SKM-1 treated with dmso at 0.1 percent for 144 hours (cell line): ENCODE results near the gene PPP4R2.
A peak's percentile ranks its signal among the peaks of the same experiment; 100 is the strongest.

Experiments used
- DNase-seq: peaks from one replicate; lab custom pipeline; 2025; ENCODE audit not compliant: unreplicated experiment; lab: John Stamatoyannopoulos, UW

The PPP4R2 gene, protein sequence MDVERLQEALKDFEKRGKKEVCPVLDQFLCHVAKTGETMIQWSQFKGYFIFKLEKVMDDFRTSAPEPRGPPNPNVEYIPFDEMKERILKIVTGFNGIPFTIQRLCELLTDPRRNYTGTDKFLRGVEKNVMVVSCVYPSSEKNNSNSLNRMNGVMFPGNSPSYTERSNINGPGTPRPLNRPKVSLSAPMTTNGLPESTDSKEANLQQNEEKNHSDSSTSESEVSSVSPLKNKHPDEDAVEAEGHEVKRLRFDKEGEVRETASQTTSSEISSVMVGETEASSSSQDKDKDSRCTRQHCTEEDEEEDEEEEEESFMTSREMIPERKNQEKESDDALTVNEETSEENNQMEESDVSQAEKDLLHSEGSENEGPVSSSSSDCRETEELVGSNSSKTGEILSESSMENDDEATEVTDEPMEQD

DNA sequence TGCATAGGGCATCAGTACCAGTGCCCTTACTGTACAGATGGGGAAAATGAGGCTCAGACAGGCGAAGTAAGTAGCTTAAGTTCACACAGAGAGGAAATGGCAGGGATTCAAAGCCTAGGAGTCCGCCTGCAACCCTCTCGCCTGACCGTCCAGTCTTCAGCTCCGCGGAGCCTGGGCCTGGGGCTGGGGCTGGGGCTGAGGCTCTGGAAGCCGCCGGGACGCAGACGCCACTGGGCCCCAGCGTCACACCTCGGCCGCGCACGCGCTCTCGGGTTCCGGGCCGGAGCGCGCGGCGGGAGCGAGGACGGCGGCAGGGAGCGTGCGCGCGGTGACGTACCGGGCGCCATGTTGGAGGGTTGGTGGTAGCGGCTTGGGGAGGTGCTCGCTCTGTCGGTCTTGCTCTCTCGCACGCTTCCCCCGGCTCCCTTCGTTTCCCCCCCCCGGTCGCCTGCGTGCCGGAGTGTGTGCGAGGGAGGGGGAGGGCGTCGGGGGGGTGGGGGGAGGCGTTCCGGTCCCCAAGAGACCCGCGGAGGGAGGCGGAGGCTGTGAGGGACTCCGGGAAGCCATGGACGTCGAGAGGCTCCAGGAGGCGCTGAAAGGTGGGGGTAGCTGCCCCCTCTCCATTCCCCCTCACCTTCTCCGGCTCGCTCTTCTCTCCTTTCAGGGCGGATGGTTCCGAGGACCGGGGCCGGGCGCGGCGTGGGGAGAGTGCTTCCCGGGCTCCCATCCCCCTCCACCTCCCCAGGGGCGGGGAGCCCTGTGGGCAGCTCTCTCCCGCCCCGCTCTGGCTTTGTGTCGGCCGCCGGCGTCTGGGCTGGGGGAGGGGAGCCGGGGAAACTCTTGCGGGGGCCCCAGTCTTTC is at the start of gene PPP4R2:
TSS of gene PPP4R2 (plus strand) at position 339 of the 861 bp plus-strand sequence. CDS start at position 566, 227 bp downstream.
- DNase-seq, result peak; percentile 90

DNA sequence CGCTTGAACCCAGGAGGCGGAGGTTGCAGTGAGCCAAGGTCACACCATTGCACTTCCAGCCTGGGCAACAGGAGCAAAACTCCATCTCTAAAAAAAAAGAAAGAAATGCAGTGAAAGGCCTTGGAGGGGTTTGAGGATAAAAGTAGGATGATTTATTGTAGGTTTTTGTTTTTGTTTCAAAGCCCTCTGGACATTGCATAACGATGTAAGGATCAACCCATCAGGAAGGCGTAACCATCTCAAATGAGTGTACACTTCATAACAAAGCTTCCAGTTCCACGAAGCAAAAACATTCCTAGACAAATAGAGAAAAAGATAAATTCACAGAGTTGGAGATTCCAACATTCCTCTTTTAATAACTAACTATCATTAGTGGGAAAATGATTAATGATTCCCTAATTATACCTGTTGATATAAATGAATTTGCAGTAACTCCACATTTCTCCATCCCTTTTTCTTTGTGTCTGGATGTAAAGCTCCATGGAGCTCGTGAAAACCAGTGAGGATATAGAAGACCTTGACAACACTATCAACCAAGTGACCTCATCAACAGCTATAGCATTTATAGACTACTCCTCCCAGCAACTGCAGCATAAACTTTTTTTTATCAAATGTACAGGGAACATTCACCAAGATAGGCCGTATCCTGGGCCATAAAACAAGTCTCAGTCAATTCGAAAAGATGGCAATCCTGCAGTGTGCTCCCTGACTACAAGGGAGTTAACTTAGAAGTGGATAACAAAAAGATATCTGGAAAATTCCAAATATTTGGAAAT is 48.7 kb upstream of the PPP4R2 start:
- DNase-seq, result no peak

DNA sequence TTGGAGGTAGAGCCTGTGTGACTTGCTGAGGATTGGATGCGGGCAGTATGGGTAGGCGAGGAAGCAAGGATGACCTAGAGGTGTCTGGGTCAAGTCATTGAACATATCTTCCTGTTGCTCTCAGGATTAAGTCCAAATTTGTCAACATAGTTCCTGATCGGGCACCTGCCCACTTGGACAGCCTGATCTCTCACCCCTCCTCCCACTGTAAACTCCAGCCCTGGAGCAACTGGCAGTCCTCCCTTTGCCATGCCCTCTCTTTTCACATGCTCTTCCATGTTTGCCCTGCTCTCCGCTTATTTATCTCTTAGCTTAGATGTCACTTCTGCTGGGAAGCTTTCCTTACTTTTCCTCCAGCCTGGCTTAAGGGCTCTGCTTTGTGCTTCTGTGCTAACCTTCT is 47.6 kb upstream of the PPP4R2 start:
- no peak for DNase-seq

DNA sequence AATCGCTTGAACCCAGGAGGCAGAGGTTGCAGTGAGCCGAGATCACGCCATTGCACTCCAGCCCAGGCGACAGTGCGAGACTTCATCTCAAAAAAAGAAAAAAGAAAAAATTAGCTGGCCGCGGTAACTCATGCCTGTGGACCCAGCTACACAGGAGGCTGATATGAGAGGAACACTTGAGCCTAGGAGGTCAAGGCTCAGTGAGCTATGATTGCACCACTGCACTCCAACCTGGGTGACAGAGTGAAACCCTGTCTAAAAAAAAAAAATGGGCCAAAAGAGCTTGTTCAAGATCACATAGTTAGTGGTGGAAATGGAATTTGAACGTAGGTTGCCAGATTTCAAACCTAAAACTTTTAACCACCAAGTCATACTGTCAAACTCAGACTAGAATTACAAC is 46.2 kb upstream of the PPP4R2 start:
- DNase-seq, result no peak

DNA sequence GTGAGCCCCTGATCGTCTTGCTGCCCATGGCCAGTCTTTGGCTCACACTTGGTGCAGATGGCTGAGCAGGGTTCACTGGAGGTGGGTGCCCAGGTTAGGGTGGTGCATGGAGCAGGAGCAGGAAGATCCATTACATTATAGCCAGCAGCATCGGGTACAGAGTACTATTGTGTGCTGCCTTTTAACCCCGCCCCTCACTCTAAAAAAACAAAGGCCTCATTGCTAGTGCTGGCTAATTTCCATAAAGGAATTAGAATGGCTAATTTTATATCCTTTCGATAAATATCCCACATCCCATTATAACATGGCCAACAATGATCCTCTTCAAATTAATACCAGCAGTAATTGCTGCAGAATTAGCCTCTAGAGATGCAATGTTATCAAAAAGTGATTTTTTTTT is 45.8 kb upstream of the PPP4R2 start:
- no peak for DNase-seq

DNA sequence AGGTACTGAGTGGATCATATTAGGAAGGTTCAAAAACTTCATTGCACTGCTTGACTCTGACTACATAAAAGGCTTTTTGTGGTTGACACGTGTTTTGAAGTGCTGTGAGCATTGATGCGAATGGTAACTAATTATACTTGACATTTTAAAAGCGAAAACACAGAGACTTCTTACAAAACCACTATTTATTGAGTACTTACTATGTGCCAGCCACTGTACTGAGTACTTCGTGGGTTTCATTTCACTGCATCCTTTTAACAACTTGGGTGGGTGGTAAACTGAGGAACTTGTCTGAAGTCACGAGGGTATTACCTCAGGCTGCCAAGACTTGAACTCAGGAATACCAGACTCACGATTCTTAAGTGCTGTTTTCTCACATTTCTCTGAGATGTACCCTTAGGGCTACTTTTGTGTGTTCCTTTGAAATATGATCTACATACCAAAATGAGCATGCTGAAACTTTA is 45.3 kb upstream of the PPP4R2 start:
- DNase-seq, result no peak

DNA sequence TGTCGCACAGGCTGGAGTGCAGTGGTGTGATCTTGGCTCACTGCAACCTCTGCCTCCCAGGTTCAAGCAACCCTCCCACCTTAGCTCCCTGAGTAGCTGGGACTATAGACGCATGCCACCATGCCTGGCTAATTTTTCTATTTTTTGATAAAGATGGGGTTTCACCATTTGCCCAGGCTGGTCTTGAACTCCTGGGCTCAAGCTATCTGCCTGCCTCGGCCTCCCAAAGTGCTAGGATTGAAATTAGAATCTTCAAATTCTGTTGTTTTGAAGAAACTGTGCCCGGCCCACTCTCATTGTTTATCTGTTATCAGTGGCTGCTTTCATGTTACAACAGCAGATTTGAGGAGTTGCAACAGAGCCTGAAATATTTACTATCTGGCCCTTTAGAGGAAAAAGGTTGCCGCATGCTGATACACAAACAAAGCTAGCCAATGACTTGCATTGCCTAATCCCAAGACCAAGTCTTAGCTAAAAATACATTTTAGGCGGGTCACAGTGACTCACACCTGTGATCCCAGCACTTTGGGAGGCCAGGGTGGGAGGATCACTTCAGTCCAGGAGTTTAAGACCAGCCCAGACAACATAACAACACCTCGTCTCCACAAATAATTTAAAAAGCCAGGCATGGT is 43.2 kb upstream of the PPP4R2 start:
- DNase-seq, result no peak

DNA sequence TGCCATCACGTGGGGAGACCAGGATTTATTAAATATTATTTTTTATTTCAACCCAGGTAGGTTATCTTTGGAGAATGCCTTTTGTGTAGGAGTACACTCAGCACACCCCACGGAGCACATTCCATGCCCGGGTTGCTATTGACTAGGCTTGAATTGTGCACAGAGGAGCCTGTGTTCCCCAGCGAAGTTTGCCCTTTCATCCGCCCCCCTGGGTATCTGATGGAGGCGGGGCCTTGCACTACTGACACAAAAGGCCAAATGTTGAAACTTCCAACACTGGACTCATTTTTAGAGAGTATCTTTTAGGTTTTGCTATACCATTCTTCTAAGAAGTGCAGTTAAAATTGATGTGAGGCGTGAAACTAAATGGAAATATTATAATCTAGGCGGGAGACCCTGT is 39.3 kb upstream of the PPP4R2 start:
- no peak for DNase-seq

DNA sequence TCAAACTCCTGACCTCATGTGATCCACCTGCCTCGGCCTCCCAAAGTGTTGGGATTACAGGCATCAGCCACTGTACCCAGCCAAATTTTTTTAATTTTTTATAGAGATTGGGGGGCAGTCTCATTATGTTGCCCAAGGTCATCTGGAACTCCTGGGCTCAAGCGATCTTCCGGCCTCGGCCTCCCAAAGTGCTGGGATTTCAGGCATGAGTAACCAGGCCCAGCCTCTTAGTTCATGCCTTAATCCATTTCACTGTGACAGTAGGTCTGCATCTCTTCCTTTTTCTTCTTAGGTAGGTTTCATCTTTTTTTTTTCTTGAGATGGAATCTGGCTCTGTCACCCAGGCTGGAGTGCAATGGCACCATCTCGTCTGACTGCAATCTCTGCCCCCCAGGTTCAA is 37.3 kb upstream of the PPP4R2 start:
- DNase-seq, result no peak

DNA sequence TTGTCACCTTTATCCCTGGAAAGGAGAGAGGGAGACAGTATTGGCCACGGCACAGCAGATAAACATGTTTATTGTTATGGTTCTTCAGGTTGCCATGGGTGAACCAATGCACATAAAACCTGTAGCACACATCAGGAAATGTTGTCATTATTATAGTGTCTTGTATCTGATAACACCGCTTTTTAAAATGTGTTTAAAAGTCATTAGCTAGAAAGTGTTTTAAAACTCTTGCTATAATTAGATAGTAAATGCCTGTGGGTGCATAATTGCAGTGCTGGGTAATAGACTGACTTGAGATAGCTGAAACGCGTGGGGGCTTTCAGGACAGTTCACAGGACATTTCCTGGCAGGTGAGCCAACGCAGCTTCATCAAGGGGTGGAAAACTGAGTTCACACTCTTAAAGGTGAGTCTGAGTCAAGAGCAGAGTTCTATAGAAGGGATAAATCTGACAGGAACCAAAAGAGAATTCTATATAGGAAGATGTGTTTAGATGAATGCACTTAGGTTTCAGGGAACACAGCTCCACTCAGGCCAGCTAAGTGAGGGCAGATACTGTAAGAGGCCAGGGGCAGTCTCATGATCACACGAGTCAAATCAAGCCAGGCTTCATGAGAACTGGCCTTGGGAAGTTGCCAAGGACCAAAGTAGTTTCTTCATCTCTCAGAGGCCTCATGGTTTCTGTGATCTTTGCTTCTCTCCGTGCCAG is 35.6 kb upstream of the PPP4R2 start:
- no peak for DNase-seq

DNA sequence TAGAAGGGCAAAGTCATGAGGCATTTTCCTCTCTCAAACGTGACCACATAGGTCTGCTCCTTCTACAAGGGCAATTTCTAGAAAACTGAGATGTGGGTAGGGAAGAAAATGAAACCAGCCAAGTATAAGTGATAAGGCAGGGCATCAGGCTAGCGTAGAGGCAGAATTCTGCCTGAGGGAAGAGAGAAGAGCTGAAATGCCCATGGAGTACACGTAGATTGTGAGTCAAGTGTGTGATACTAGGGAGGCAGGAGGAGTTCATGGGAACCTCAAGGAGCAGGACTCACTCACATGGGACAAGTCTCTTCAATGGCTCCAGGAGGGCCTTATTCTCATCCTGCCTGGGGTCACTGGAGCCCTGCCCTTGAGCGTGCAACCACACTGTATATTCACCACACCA is 34.9 kb upstream of the PPP4R2 start:
- DNase-seq, result no peak

DNA sequence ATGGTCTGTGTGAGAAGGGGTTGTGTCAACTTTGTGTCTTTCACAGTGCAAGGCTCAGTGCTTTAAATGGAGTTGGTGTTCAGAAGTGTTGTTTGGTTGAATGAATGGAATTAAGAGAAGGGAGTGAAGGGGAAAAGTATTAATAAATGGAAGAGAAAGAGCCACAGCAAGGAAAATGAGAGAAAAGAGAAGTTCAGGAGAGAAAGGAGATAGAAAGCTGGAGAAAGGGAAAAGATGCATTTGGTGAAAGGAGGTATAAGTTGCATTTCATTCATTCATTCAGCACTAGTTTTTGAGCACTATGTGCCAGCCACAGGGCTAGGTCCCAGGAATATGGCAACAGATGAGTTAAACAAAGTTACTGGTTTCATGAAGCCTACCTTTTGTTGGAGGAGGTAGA is 34.3 kb upstream of the PPP4R2 start:
- no peak for DNase-seq

DNA sequence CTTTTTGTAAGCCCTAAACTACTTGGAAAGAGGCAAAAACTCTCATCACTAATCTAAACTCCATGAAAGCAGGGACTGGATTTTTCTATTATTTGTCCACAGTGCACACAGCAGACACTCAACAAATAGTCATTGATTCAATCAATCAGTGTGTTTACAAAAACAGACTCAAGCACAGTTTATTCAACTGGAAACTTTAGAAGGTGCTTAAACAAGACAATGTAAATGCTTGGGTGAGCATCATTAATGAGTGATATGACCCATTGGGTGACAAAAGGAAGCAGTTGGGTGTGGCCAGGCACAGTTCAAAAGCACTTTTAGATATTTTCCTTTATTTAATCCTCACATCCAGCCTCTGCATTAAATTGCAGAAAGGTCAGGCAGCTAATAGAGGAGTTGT is 32.0 kb upstream of the PPP4R2 start:
- DNase-seq, result no peak

DNA sequence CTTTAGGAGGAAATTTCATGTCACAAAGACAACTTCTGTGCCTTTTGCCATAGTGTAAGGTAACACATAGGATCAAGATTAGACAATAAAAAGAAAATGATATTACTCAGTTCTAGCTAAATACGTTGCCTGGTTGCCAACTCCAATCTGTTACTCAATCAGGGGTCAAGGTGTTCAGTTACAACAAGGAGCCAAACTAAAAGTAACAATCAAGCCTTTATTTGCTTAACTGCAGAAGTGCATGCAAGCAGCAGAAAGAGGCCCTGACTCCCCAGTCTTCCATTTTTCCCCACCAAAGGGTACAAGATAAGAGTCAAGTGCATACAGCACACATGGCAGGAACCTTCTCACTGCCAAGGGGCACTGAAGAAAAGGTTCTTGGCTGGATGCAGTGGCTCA is 28.3 kb upstream of the PPP4R2 start:
- DNase-seq, result no peak

DNA sequence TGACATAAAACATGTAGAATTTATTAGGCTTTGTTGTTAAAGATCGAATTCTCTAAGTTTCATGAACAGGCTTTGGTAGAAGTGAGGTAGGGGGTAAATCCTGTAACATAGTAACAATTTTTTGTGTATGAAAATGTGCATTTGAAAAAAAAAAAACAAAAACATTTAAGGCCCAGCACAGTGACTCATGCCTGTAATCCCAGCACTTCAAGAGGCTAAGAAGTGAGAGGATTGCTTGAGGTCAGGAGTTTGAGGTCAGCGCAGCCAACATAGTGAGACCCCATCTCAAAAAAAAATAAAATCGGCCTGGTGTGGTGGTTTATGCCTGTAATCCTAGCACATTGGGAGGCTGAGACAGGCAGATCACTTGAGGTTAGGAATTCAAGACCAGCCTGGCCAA is 26.8 kb upstream of the PPP4R2 start:
- no peak for DNase-seq

DNA sequence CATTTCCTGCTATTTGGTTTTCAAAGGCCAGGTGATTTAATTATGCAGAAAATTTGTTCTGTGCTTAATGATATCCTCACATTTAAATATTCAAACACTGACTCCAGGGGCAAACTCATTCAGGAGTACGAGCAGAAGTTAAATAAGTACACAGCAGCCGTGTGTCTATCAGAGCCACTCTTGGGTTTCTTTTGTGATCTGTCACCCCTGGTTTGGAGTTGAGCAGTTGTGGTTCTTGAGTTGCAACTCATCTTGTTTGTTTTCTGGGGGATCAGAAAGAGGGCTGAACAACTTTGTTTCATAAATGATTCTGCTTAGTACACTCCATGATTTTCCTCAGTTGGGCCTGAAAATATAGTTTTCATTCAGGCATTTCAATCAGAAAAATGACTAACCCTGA is 25.7 kb upstream of the PPP4R2 start:
- no peak for DNase-seq

DNA sequence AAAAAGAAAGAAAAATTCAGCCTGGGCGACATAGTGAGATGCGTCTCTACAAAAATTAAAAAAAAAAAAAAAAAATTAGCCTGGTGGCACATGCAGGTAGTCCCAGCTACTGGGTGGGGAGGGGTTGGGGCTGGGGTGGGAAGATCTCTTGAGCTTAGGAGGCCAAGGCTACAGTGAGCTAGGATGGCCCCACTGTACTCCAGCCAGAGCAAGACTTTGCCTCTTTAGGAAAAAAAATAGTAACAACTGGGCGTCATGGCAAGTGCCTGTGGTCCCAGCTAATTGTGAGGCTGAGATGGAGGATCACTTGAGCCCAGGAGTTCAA is 23.9 kb upstream of the PPP4R2 start:
- no peak for DNase-seq

DNA sequence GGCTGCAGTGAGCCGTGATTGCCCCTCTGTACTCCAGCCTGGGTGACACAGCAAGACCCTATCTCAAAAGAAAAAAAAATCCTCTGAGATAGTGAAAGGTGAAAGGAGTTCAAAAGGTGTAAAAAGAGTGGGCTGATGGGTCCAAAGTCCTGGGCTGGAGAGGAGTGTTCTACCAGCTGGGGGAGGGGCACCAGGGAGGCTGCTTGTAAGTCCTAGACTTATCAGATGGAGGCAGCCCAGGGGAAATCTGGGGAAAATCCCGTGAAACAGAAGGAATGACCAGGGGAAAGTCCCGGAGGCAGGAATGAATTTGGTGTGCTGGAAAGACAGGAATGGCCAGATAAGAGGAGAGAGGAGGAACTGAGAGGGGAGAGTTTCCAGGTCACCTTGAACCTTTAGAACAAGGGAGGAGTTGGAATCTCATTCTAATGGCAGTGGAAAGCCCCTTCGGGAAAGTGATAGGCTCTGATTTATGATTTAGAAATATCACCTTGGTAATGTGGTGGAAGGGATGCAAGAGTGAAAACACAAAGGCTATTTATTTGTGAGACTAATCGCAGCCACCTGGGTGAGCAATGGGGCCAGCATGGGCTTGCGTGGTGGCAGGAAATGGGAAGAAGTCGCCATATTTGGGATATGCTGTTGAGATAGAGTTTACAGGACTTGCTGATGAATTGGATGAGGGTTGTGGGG is 23.4 kb upstream of the PPP4R2 start:
- DNase-seq, result no peak

DNA sequence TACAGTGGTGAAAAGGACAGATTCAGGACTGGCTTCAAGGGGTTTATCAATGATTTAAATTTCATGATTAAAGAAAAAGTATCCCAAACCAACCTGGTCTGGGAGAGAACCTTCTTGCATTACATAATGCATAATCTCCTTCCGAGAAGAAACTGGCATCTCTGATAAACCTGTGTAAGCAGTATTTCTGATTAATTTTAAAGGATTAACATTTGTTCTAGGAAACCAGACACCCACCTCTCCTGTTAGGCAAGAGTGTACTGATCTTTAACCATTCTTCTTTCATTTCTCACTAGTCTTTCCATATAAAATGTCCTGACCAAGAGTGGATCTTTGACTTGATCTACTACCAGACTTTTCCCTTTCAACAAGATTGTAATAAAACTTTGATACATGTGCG is 22.8 kb upstream of the PPP4R2 start:
- DNase-seq, result no peak

DNA sequence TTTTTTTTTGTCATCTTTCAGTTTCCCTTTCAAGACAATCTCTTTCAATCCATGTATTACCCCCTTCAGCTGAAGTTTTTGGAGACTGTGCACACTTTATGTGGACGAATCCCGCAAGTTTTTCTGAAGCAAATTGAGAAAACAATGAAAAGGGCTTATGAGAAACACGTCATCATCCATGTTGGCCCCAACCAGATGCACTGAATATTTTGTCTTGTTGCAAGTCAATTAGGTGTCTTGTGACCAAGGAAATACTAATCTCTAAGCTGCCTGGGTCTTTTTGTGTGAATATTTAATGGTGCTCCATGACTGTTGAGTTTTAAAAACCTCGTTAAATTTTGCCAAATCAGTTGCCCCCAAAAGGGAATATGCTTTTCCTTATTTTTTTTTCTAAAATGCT is 21.7 kb upstream of the PPP4R2 start:
- no peak for DNase-seq
